GM12891 (cell line): ENCODE results near the gene CCNT2.

Experiments
- PAX5 ChIP-seq: IDR thresholded peaks from 2 replicates; pipeline ENCODE4 v1.6.1; 2011; ENCODE audit warnings: low read length, moderate library complexity, mild to moderate bottlenecking; ENCODE audit not compliant: insufficient read depth, severe bottlenecking
- POLR2A ChIP-seq: IDR thresholded peaks from 2 replicates; pipeline ENCODE4 v1.6.1; 2011; ENCODE audit warnings: low read depth, low read length, control low read depth
- POLR2AphosphoS5 ChIP-seq: IDR thresholded peaks from 2 replicates; pipeline ENCODE4 v1.6.1; 2011; ENCODE audit warnings: low read depth, low read length, control low read depth
- SPI1 ChIP-seq: IDR thresholded peaks from 2 replicates; pipeline ENCODE4 v1.6.1; 2011; ENCODE audit warnings: low read depth, low read length, control low read depth
- TAF1 ChIP-seq: IDR thresholded peaks from 2 replicates; pipeline ENCODE4 v1.6.1; 2011; ENCODE audit warnings: low read depth, low read length, control low read depth

DNA sequence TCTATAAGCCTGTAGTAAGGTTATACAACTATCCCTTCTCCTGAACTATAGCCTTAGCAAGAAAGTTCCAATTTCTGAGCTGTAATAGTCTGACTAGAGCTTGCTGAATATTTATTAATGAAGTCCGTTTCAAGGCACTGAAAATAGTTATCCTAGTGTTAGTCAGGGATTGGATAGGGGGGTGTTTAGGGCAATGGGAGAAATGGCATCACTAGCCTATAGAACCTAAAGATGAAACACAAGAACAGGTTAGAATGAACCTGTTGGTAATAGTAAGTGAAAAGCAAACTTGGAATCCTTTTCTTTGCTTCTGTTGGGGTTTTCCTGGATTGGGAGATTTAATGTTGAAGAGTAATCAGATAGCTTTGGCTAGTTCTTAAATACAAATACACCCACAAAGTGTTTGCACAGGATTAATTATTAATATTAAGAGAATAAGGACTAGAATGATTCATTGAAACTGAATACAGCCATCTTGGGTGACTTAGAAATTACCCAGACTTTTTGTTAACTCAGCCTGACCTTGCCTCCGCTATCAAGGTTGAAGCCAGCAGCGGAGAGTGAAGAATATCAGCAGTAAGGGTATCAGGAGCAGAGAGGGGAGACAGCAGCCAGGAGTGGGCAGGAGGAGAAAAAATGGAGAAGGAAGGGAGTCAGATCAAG lies 14.4 kb downstream of the CCNT2 start:
- TF ChIP-seq POLR2AphosphoS5 = no peak
- no peak for TF ChIP-seq POLR2A
- no peak for TF ChIP-seq TAF1
- no peak for TF ChIP-seq SPI1
- TF ChIP-seq PAX5 = no peak
